K562 (cell line): ENCODE data around the gene DNAJA1. TPM values are rescaled to one million over a fixed set of nuclear protein-coding genes. Genes with fewer than 3 reads are reported as not detected.

Source experiments
- CHD4 ChIP-seq: fragments of 200-600 bp; sonication (generic); IDR thresholded peaks from 3 replicates; pipeline ENCODE4 v1.6.1; 2012; ENCODE audit warnings: low read depth, mild to moderate bottlenecking, mixed read lengths, low read length, inconsistent platforms; ENCODE audit not compliant: insufficient read depth, insufficient replicate concordance, poor library complexity, severe bottlenecking
- GABPA ChIP-seq: fragments of 200-800 bp; sonication (Bioruptor generic); conservative IDR thresholded peaks from 2 replicates; pipeline ENCODE4 v1.6.1; 2016; ENCODE audit warnings: low read depth, missing genetic modification characterization, missing compliant biosample characterization
- GTF2E2 ChIP-seq: fragments of 200-800 bp; sonication (Bioruptor generic); IDR thresholded peaks from 2 replicates; pipeline ENCODE4 v1.6.1; 2016; ENCODE audit warnings: missing genetic modification characterization, missing compliant biosample characterization
- GTF2F1 ChIP-seq: IDR thresholded peaks from 2 replicates; pipeline ENCODE4 v1.6.1; 2011; ENCODE audit warnings: low read depth, low read length, improper control_type of control experiment
- HIVEP1 ChIP-seq: fragments of 250-450 bp; sonication (Bioruptor Pico); IDR thresholded peaks from 2 replicates; pipeline ENCODE4 v1.4.0; 2020; ENCODE audit warnings: mild to moderate bottlenecking
- ILK ChIP-seq: fragments of 450-650 bp; IDR thresholded peaks from 2 replicates; pipeline ENCODE4 v1.6.1; 2016; ENCODE audit warnings: missing genetic modification characterization, low read depth, mild to moderate bottlenecking, missing compliant biosample characterization, moderate library complexity, borderline replicate concordance
- KDM4B ChIP-seq, 2 experiments: fragments of 450-650 bp in 1 of 2; sonication (generic) in 1 of 2; IDR thresholded peaks; 2 replicates each; pipeline ENCODE4 v1.6.1; 2016 to 2017; ENCODE audit warnings: borderline replicate concordance in 2 of 2, antibody characterized with exemption in 1 of 2, low read depth in 1 of 2, mild to moderate bottlenecking in 1 of 2
- MTA2 ChIP-seq: fragments of 450-650 bp; IDR thresholded peaks from 2 replicates; pipeline ENCODE4 v1.6.1; 2016; ENCODE audit warnings: low read depth
- MTA3 ChIP-seq: fragments of 450-650 bp; formaldehyde crosslinking; IDR thresholded peaks from 2 replicates; pipeline ENCODE4 v1.6.1; 2017; ENCODE audit warnings: mild to moderate bottlenecking, borderline replicate concordance
- POLR2H ChIP-seq: IDR thresholded peaks from 2 replicates; pipeline ENCODE4 v1.6.1; 2016; ENCODE audit warnings: missing genetic modification characterization, low read depth, mild to moderate bottlenecking, control low read depth, missing compliant biosample characterization, moderate library complexity
- PTBP1 ChIP-seq: fragments of 200-400 bp; formaldehyde crosslinking; IDR thresholded peaks from 2 replicates; pipeline ENCODE4 v1.6.1; 2017; ENCODE audit warnings: low read depth, low read length
- RNF2 ChIP-seq: sonication (generic); IDR thresholded peaks from 2 replicates; pipeline ENCODE4 v1.6.1; 2016
- TFE3 ChIP-seq: fragments of 450-650 bp; formaldehyde crosslinking; IDR thresholded peaks from 2 replicates; pipeline ENCODE4 v1.4.0; 2020; ENCODE audit warnings: mild to moderate bottlenecking, mixed read lengths
- U2AF1 ChIP-seq: fragments of 200-400 bp; formaldehyde crosslinking; optimal IDR thresholded peaks from 2 replicates; pipeline ENCODE3; 2017; ENCODE audit warnings: mild to moderate bottlenecking, low read depth, low read length, moderate library complexity
- XRCC5 ChIP-seq: fragments of 200-400 bp; formaldehyde crosslinking; IDR thresholded peaks from 2 replicates; pipeline ENCODE4 v1.6.1; 2017; ENCODE audit warnings: low read depth, mild to moderate bottlenecking, low read length
- ZNF24 ChIP-seq: fragments of 450-650 bp; IDR thresholded peaks from 2 replicates; pipeline ENCODE4 v1.6.1; 2016
- ZNF408 ChIP-seq: fragments of 250-450 bp; sonication (Bioruptor Pico); IDR thresholded peaks from 2 replicates; pipeline ENCODE4 v1.4.0; 2020; ENCODE audit warnings: low read depth, mild to moderate bottlenecking, moderate library complexity
- polyA plus RNA-seq, 8 experiments: library from polyadenylated mRNA; depleted of rRNA in 4 of 8; stranded (reverse) in 5 of 8; unstranded in 3 of 8; fragments of >200 nt; fragmentation: Nextera tagmentation in 2 of 8; fragmentation: Illumina TruSeq in 1 of 8; extraction: Ambion mirVana in 2 of 8; extraction: Trizol in 1 of 8; gene quantifications; 2 replicates each; pipeline versions ENCODE4 v1.2.1 to v1.2.3, GENCODE V29; 2011 to 2014; ENCODE audit warnings: inconsistent platforms in 1 of 8, missing spikeins in 1 of 8
- total RNA-seq, 7 experiments: library from RNA; depleted of rRNA in 6 of 7; stranded (reverse); fragments of >200 nt in 6 of 7; fragmentation: Illumina TruSeq in 2 of 7; extraction: Trizol in 2 of 7; gene quantifications; 2 replicates each; pipeline versions ENCODE4 v1.2.1 to v1.2.3, GENCODE V29; 2011 to 2021; ENCODE audit warnings: low replicate concordance in 1 of 7
- TF ChIP-seq, protein P1 (sequence below), 2 experiments: fragments of 450-650 bp in 1 of 2; sonication (generic) in 1 of 2; formaldehyde crosslinking in 1 of 2; IDR thresholded peaks; 2 replicates each; pipeline versions ENCODE4 v1.7.1 to v1.9.0; 2016 to 2022; ENCODE audit warnings: inconsistent platforms in 1 of 2, mild to moderate bottlenecking in 1 of 2, missing genetic modification reagents in 1 of 2

The DNAJA1 gene
- total and polyA plus RNA-seq, 9 of the 15 experiments (the other 6 are each of a cell fraction or from before 2014, with no cell fraction given): 109 to 359 (median 175) TPM

DNA sequence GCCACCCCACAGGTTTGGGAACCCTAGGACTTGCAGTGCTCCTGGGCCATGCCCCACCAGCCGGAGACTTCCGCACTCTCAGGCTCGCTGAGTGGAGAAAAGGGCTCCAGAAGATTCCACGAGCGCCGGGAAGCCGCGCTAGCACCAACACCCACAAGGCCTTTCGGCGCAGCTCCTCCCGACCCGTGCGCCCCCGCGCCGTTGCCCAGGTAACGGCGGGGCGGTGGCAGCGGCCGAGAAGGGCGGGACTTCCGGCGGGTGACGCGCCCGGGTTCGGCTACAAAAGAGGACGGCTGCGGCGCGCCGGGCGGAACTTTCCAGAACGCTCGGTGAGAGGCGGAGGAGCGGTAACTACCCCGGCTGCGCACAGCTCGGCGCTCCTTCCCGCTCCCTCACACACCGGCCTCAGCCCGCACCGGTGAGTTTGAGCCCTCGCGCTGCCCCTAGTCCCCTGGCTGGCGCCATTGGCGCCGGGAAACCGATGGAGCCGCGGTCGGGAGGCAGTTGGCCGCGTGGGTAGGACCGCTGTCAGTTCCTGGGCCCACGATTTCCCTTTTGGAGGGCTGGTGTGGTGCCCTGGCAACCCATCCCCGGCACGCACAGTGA, at the start of gene DNAJA1 (continued):
- TF ChIP-seq MTA3: peak; percentile 98
- no peak for TF ChIP-seq CHD4
- TF ChIP-seq XRCC5: no peak; the same call in 1 of the 2 replicates
- no peak for TF ChIP-seq TFE3
- peak; percentile 94 for TF ChIP-seq GABPA
- peak; percentile 91; the same call in 1 of the 2 replicates for TF ChIP-seq GTF2E2
- TF ChIP-seq PTBP1: no peak
- TF ChIP-seq ILK: no peak
- TF ChIP-seq U2AF1: peak; percentile 61
- peak; percentile 94 for TF ChIP-seq POLR2H (tag)
- TF ChIP-seq ZNF24: no peak
- TF ChIP-seq, protein P1, sequence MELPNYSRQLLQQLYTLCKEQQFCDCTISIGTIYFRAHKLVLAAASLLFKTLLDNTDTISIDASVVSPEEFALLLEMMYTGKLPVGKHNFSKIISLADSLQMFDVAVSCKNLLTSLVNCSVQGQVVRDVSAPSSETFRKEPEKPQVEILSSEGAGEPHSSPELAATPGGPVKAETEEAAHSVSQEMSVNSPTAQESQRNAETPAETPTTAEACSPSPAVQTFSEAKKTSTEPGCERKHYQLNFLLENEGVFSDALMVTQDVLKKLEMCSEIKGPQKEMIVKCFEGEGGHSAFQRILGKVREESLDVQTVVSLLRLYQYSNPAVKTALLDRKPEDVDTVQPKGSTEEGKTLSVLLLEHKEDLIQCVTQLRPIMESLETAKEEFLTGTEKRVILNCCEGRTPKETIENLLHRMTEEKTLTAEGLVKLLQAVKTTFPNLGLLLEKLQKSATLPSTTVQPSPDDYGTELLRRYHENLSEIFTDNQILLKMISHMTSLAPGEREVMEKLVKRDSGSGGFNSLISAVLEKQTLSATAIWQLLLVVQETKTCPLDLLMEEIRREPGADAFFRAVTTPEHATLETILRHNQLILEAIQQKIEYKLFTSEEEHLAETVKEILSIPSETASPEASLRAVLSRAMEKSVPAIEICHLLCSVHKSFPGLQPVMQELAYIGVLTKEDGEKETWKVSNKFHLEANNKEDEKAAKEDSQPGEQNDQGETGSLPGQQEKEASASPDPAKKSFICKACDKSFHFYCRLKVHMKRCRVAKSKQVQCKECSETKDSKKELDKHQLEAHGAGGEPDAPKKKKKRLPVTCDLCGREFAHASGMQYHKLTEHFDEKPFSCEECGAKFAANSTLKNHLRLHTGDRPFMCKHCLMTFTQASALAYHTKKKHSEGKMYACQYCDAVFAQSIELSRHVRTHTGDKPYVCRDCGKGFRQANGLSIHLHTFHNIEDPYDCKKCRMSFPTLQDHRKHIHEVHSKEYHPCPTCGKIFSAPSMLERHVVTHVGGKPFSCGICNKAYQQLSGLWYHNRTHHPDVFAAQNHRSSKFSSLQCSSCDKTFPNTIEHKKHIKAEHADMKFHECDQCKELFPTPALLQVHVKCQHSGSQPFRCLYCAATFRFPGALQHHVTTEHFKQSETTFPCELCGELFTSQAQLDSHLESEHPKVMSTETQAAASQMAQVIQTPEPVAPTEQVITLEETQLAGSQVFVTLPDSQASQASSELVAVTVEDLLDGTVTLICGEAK (IDR thresholded peaks at IDR 0.05): peak; percentile 84
- TF ChIP-seq, protein P1 (CRISPR knock-in tag; IDR thresholded peaks at IDR 0.05): no peak
- TF ChIP-seq HIVEP1 (CRISPR knock-in tag): no peak
- no peak for TF ChIP-seq ZNF408 (CRISPR knock-in tag)
- peak in 1 of 2 experiments; percentile 58; a peak in 1 of 4 replicates for TF ChIP-seq KDM4B (IDR thresholded peaks at IDR 0.05; ENCODE audit: borderline replicate concordance in 2 of 2, low read depth in 1 of 2)
- TF ChIP-seq GTF2F1: peak; percentile 85
- TF ChIP-seq MTA2: no peak
- TF ChIP-seq RNF2: 0 out of 2 replicates have a peak, but pooled peaks have one; percentile 42
